Activated CD4-positive, alpha-beta memory T cell treated with anti-CD3 and anti-CD28 coated beads for 36 hours (primary cell): ENCODE data around the gene TRAK1. TPM values are rescaled to one million over a fixed set of nuclear protein-coding genes. Genes with fewer than 3 reads are reported as not detected.
"Not testable (repeated sequence)": the region's sequence is repeated elsewhere in the genome, so short reads cannot be mapped to it uniquely, and the experiment has no call there.

ENCODE experiments used
- CTCF ChIA-PET: fragments of 350-600 bp; sonication (Branson Sonifier 250); formaldehyde crosslinking; loops from one replicate; lab custom pipeline; 2021; ENCODE audit warnings: antibody characterized with exemption, inconsistent platforms; lab: Charles Lee
- POLR2A ChIA-PET: fragments of 350-600 bp; sonication (Branson Sonifier 250); formaldehyde crosslinking; loops from one replicate; lab custom pipeline; 2021; ENCODE audit warnings: antibody characterized with exemption; lab: Charles Lee
- DNase-seq: peaks from one replicate; pipeline ENCODE4 v3.0.0-alpha.2; 2020
- H3K27ac Mint-ChIP-seq: one replicate; pipeline ENCODE4 v1.8.0; 2021; ENCODE audit warnings: mixed read lengths
- H3K27me3 Mint-ChIP-seq: one replicate; pipeline ENCODE4 v1.8.0; 2021; ENCODE audit warnings: mixed read lengths
- H3K36me3 Mint-ChIP-seq: one replicate; pipeline ENCODE4 v1.8.0; 2021; ENCODE audit warnings: mixed read lengths
- H3K4me1 Mint-ChIP-seq: one replicate; pipeline ENCODE4 v1.8.0; 2021; ENCODE audit warnings: low read depth, mixed read lengths
- H3K4me3 Mint-ChIP-seq: one replicate; pipeline ENCODE4 v1.8.0; 2021; ENCODE audit warnings: mild to moderate bottlenecking, mixed read lengths
- H3K9me3 Mint-ChIP-seq: one replicate; pipeline ENCODE4 v1.8.0; 2021; ENCODE audit warnings: mixed read lengths
- intact Hi-C: fragments of 100-400 bp; cut with micrococcal nuclease; formaldehyde crosslinking; loops from one replicate; pipeline ENCODE4 v1.15.1; 2023
- total RNA-seq, 2 experiments: library from RNA; stranded (reverse); gene quantifications; one replicate each; pipeline ENCODE4 v1.2.3, GENCODE V29; 2021

TRAK1 gene, protein sequence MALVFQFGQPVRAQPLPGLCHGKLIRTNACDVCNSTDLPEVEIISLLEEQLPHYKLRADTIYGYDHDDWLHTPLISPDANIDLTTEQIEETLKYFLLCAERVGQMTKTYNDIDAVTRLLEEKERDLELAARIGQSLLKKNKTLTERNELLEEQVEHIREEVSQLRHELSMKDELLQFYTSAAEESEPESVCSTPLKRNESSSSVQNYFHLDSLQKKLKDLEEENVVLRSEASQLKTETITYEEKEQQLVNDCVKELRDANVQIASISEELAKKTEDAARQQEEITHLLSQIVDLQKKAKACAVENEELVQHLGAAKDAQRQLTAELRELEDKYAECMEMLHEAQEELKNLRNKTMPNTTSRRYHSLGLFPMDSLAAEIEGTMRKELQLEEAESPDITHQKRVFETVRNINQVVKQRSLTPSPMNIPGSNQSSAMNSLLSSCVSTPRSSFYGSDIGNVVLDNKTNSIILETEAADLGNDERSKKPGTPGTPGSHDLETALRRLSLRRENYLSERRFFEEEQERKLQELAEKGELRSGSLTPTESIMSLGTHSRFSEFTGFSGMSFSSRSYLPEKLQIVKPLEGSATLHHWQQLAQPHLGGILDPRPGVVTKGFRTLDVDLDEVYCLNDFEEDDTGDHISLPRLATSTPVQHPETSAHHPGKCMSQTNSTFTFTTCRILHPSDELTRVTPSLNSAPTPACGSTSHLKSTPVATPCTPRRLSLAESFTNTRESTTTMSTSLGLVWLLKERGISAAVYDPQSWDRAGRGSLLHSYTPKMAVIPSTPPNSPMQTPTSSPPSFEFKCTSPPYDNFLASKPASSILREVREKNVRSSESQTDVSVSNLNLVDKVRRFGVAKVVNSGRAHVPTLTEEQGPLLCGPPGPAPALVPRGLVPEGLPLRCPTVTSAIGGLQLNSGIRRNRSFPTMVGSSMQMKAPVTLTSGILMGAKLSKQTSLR
- 10 to 100 TPM; 19.0 to 19.3 TPM for total RNA-seq

DNA sequence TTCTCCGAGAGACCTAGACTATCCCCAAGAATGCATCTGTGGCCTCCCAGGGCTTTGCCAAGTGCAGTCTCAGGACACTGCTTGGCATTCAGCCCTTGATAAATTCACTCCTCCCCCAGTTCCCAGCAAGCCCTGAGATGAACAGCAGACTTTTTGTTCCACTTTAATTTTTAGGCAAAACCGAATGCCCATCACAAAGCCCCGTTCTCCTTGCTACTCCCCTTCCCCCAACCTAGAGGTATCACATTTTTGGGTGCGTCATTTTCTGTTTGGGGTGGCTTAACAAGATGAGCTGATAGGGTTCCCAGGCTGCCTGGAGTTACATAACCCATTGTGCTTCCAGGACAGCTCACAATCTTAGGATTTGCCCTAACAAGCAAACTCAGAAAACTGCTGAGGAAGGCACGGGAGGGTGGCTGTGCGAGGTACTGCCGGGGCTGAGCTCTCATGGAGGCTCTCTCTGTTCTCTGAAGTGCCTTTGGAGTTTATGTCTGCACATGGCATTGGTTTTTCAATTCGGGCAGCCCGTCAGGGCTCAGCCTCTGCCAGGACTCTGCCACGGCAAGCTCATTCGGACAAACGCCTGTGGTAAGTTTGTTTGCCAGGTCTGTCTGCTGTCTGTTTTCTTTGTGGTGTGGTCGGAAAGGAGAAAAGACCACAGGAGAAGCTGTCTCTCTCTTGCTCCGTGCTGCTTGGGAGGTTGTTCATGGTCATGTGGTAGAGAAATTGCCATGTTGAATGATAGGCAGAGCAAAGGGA is at the start of gene TRAK1:
TSS of gene TRAK1 (plus strand) at position 385 of the 759 bp plus-strand sequence. CDS start at position 498, 113 bp downstream.
- H3K36me3 Mint-ChIP-seq: peaks cover 43% of the 10 kb centered on the region
- ChIA-PET CTCF (interaction anchor here (1.2 kb wide), 2 partner anchors 8 to 9 kb away, joined by 4 to 5 read pairs; no protein-coding TSS in a partner anchor), POLR2A (interaction anchor here (0.7 to 1.0 kb wide), 2 partner anchors 11 to 71 kb away, joined by 3 read pairs; no protein-coding TSS in a partner anchor)
- H3K4me1 Mint-ChIP-seq: peaks cover 51% of the 10 kb centered on the region
- H3K27me3 Mint-ChIP-seq: no peaks in the 10 kb centered on the region
- intact Hi-C loops: loop anchor here (10.0 kb wide), 1 partner anchor 1756 kb away; no protein-coding TSS in a partner anchor
- H3K9me3 Mint-ChIP-seq: no peaks in the 10 kb centered on the region
- DNase-seq: no peak
- H3K4me3 Mint-ChIP-seq: no peak within 1 kb of the TSS
- H3K27ac Mint-ChIP-seq: no peak within 1 kb of the TSS

DNA sequence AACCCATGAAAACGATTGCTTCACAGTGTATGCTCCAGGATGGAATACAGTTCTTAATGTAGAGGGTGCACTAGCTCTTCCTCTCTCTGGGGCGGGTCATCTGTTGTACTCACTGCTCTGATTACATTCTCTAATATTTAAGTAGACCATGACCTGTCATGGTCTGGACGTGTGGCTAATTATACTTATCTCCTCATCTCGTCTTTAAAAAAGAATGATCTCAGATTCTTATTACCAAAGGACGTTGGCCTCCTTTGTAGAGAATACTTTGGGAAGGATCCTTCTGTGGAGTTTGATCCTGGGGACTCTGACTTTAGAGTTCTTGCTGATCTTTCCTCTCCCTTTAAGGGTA is 48.4 kb upstream of the TRAK1 start:
- Mint-ChIP-seq H3K4me1 (peaks cover 19% of the 10 kb centered on the region), H3K9me3 (no peaks in the 10 kb centered on the region), H3K27ac (no peak overlapping the region), H3K27me3 (no peaks in the 10 kb centered on the region), H3K4me3 (no peak overlapping the region), H3K36me3 (no peaks in the 10 kb centered on the region)
- DNase-seq: no peak
- CTCF ChIA-PET: no interaction called here
- POLR2A ChIA-PET: no interaction called here
- intact Hi-C loops: no loop called here

DNA sequence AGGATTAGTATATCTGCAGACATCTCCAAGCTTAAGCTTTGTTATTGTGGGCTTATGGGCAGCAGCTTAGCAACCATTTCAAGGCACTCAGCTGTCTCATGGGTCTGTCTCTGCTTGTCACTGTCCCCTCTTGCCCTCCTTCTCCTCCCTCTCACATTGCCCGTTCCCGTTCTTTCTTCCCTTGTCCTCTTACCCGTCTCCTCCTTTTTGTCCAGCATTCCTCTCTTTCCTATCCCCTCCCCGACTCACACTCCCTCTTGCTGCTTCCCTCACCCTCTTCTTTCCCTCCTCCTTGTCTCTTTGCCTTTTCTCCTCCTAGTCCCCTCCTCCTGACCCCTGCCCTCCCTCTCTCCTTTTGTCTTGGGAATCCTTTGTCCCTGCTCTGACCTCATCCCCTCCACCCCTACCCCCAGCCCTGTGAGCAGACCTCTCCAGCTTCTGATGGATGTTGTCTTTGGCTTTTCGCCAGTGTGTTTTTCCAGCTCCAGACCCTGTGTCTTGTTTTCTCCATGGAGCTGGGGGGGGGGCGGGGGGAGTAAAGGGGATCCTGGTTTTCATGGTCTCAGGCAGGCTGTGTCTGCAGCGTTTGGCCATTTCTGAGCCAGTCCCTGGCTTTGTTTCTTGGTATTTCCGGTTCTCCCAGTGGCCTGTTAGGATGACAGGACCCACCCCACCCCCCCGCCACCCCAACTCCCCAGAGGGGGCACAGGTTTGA is 47.9 kb upstream of the TRAK1 start:
- ChIA-PET CTCF (no interaction called here), POLR2A (no interaction called here)
- no peak overlapping the region for H3K27ac Mint-ChIP-seq
- H3K27me3 Mint-ChIP-seq: no peaks in the 10 kb centered on the region
- DNase-seq: no peak
- intact Hi-C loops: no loop called here
- no peaks in the 10 kb centered on the region for H3K9me3 Mint-ChIP-seq
- no peak overlapping the region for H3K4me3 Mint-ChIP-seq
- H3K4me1 Mint-ChIP-seq: peaks cover 24% of the 10 kb centered on the region
- no peaks in the 10 kb centered on the region for H3K36me3 Mint-ChIP-seq

DNA sequence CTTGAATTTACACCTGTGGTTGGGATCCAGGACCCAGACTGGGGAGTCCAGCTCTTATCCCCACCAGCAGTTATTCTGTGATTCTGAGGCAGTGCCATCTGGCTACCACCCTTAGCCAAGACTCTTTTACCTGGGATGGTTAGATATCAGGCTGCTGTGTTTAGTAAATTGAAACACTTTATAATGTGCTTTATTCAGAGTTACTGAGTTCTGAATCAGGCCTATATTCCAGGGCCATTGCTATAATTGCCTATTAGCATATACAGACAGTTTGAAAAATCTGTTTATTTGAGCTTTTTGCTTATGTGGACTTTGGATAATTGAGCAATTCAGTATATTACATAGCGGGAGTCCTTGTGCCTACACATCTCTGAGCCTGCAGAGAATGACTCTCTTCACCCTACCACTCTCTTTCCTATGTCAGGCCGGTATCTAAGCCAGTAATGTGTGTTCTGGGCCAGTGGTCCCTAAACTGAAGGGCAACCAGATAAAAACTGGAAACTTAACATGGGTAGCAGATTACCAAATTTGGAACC is 45.4 kb upstream of the TRAK1 start:
- H3K4me1 Mint-ChIP-seq: peaks cover 31% of the 10 kb centered on the region
- CTCF ChIA-PET: interaction anchor here (0.6 to 1.7 kb wide), 2 partner anchors 29 to 1468 kb away, joined by 3 read pairs; no protein-coding TSS in a partner anchor
- intact Hi-C loops: no loop called here
- POLR2A ChIA-PET: no interaction called here
- no peak overlapping the region for H3K27ac Mint-ChIP-seq
- no peak overlapping the region for H3K4me3 Mint-ChIP-seq
- H3K36me3 Mint-ChIP-seq: no peaks in the 10 kb centered on the region
- no peaks in the 10 kb centered on the region for H3K27me3 Mint-ChIP-seq
- H3K9me3 Mint-ChIP-seq: no peaks in the 10 kb centered on the region
- no peak for DNase-seq

DNA sequence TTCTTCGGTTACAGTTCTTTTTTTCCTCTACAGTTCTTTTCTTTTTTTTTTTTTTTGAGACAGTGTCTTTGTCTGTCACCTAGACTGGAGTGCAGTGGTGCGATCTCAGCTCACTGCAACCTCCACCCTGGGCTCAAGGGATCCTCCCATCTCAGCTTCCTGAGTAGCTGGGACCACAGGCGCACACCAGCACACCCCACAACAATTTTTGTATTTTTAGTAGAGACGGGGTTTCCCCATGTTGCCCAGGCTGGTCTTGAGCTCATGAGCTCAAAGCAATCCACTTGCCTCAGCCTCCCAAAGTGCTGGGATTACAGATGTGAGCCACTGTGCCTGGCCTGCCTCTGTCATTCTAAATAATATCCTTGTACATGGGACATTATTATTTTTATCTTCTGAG is 42.6 kb upstream of the TRAK1 start:
- H3K9me3 Mint-ChIP-seq, H3K36me3 Mint-ChIP-seq, H3K27me3 Mint-ChIP-seq, POLR2A ChIA-PET, H3K4me3 Mint-ChIP-seq, CTCF ChIA-PET, H3K27ac Mint-ChIP-seq, DNase-seq, intact Hi-C loops: not testable (repeated sequence)
- peaks cover 39% of the 10 kb centered on the region for H3K4me1 Mint-ChIP-seq

DNA sequence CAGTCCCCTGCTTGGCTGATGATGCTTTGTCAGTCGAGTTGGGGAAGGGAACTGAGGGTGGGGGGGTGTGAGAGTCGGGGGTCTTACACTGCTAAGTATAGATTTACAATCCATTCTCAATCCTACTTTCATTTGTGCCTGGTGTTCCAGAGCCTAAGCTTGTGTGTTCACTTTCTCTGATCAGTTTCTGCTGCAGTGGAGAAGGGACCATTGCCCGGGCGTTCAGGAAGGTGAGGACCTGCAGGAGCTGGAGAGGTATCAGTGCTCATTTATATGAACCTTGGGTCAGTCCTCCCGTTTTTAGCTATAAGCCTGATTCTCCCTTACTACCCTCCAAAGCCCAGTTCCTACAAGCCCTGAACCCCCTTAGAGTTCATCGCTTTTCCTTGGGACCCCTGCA is 41.0 kb upstream of the TRAK1 start:
- Mint-ChIP-seq H3K27ac (no peak overlapping the region), H3K9me3 (no peaks in the 10 kb centered on the region), H3K4me3 (no peak overlapping the region), H3K27me3 (no peaks in the 10 kb centered on the region), H3K36me3 (no peaks in the 10 kb centered on the region), H3K4me1 (peaks cover 31% of the 10 kb centered on the region)
- POLR2A ChIA-PET: no interaction called here
- intact Hi-C loops: no loop called here
- no peak for DNase-seq
- CTCF ChIA-PET: no interaction called here

DNA sequence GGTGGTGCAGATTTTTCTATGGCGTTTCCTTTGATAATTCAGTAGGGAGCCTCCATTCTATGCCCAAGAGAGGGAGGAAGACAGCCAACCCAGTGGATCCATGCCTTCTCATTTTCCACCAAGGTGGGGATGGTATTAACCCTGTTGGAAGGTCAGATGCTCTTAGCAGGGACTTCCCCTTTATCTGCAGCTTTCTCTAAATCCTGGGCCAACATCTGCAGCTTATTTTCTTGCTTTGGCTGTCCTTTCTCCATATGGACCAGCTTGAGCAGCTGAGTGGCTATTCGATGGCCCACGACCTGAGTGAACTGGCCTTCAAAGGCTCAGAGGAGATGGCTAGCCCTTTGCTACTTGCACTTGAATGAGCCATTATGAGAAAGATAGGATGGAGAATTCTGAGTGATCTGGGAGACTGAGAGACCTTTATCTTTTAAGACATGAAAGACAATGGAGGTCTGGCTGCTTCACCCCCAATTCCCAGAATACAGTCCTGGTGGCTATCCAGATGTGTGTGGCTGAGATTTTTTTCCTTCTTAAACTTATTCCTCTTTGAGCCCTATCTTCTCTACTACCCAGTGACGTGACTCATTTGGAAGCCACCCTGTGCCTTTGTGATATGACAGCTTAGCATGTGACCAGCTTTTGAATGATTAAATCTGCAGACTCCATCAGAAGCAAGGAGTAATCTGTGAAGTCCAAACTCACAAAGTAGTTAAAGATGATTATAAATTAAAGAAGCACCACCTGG is 39.6 kb upstream of the TRAK1 start:
- no peaks in the 10 kb centered on the region for H3K36me3 Mint-ChIP-seq
- peak; percentile 11 for DNase-seq
- no peaks in the 10 kb centered on the region for H3K27me3 Mint-ChIP-seq
- peaks cover 23% of the 10 kb centered on the region for H3K4me1 Mint-ChIP-seq
- H3K9me3 Mint-ChIP-seq: no peaks in the 10 kb centered on the region
- H3K4me3 Mint-ChIP-seq: no peak overlapping the region
- POLR2A ChIA-PET: no interaction called here
- intact Hi-C loops: no loop called here
- no peak overlapping the region for H3K27ac Mint-ChIP-seq
- CTCF ChIA-PET: no interaction called here

DNA sequence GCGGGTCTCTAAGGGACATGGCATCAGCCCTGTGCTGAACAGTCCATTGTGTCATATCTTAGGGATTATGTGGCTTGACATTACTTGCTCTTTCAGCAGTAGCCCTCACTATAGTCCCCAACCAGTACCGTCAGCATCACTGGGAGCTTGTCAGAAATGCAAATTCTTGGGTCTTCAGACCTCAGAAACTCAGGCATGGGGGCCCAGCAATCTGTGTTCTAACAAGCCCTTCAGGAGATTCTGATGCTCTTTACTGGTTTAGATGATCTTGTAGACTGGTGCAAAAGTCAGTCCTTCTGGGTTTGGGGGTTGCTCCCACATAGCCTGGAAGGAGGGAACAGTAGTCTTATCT is 39.0 kb upstream of the TRAK1 start:
- H3K27ac Mint-ChIP-seq: no peak overlapping the region
- DNase-seq: no peak
- peaks cover 23% of the 10 kb centered on the region for H3K4me1 Mint-ChIP-seq
- H3K36me3 Mint-ChIP-seq: no peaks in the 10 kb centered on the region
- H3K4me3 Mint-ChIP-seq: no peak overlapping the region
- ChIA-PET POLR2A (no interaction called here), CTCF (no interaction called here)
- no peaks in the 10 kb centered on the region for H3K9me3 Mint-ChIP-seq
- H3K27me3 Mint-ChIP-seq: no peaks in the 10 kb centered on the region
- intact Hi-C loops: no loop called here

DNA sequence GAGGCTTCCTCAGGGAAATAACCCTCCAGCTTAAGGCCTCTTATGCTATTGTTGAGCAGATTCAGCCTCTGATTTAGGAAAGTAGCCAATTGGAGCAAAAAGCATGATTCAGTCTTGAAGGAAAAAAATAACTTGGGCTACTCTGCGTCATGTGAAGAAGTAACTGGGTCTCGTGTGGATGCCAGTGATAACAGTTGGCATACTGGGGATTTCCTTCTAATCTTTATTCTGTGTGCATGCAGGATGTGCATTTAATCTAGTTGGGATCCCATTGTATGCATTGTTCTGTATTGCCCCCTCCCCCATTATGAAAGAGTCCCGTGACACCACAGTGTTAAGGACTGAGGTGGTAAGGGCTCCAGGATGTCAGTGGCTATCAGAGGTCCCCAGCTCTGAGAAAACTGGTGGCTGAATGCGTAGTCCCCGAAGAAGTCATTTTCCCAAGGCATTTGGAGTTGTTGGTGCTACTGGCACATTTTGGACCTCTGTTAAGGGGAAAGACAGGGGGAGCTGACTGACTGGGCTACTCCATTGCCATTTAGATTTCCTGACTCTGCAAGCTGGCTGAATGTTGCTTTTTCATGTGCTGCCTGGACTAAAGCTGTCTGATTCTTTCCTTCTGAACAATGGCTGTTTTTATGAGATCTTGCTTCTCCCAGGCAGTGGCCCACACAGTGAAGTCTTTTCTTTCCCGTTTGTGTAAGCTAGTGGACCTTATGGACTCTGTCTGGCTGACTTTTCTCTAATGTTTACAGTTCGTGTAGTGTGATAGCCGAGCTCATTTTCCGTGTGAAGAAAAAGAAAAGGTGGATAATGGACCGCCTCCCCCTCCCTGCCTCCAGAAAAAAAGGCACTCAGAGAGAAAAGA is 38.4 kb upstream of the TRAK1 start:
- DNase-seq: no peak
- H3K27ac Mint-ChIP-seq: no peak overlapping the region
- intact Hi-C loops: no loop called here
- CTCF ChIA-PET: no interaction called here
- no peaks in the 10 kb centered on the region for H3K27me3 Mint-ChIP-seq
- H3K36me3 Mint-ChIP-seq: no peaks in the 10 kb centered on the region
- H3K4me1 Mint-ChIP-seq: peaks cover 20% of the 10 kb centered on the region
- POLR2A ChIA-PET: no interaction called here
- no peaks in the 10 kb centered on the region for H3K9me3 Mint-ChIP-seq
- H3K4me3 Mint-ChIP-seq: no peak overlapping the region

DNA sequence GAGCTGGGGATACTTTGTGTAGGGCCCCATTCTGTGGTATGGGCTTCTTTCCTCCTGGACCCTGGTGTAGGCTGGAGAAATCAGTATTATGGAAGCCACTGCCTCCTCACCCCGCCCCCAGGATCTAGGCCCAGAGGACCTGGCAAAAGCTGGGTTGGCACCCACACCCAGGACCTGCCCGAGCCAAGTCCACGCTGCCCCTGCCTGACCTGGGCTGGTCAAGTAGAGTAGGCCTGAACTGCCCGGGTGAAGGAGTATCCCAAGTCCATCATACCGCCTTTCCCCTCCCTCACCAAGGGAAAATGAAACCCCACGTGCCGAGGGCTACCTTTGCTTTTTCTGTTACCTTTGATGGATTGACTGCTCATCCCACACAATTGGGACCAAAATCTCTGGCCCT is 37.7 kb upstream of the TRAK1 start:
- POLR2A ChIA-PET: no interaction called here
- no peaks in the 10 kb centered on the region for H3K27me3 Mint-ChIP-seq
- CTCF ChIA-PET: interaction anchor here (1.0 kb wide), 1 partner anchor 46 kb away, joined by 3 read pairs; no protein-coding TSS in a partner anchor
- H3K27ac Mint-ChIP-seq: no peak overlapping the region
- peaks cover 13% of the 10 kb centered on the region for H3K4me1 Mint-ChIP-seq
- DNase-seq: no peak
- intact Hi-C loops: no loop called here
- no peaks in the 10 kb centered on the region for H3K9me3 Mint-ChIP-seq
- no peaks in the 10 kb centered on the region for H3K36me3 Mint-ChIP-seq
- H3K4me3 Mint-ChIP-seq: no peak overlapping the region
